GM23338 (cell line): ENCODE data around the gene HABP4.

Experiments
- CTCF ChIP-seq, 2 experiments: fragments of 200-600 bp in 1 of 2; sonication (generic) in 1 of 2; conservative IDR thresholded peaks; 2 replicates each; pipeline versions ENCODE4 v1.5.1 to v1.6.1; 2016 to 2017; ENCODE audit warnings: antibody characterized with exemption in 2 of 2, low read depth in 2 of 2, mild to moderate bottlenecking in 2 of 2, moderate library complexity in 1 of 2
- EZH2 ChIP-seq: fragments of 200-600 bp; sonication (generic); IDR thresholded peaks from one replicate; pipeline ENCODE4 v1.8.0; 2017; ENCODE audit warnings: antibody characterized with exemption, mild to moderate bottlenecking, low read depth; ENCODE audit not compliant: unreplicated experiment
- JUNB ChIP-seq: IDR thresholded peaks from one replicate; pipeline ENCODE4 v1.6.1; 2016; ENCODE audit warnings: antibody characterized with exemption; ENCODE audit not compliant: unreplicated experiment
- POLR2AphosphoS5 ChIP-seq: IDR thresholded peaks from 2 replicates; pipeline ENCODE4 v1.6.1; 2016; ENCODE audit warnings: antibody characterized with exemption, low read depth

- TF ChIP-seq CTCF (conservative IDR thresholded peaks at IDR 0.05; ENCODE audit: low read depth in 2 of 2) (no peak), POLR2AphosphoS5 (no peak), JUNB (no peak), EZH2 (no peak)
These were observed 34.6 kb downstream of the HABP4 start for GRCh38 chr9:96484521-96484931.
